Keratinocyte (primary cell): ENCODE measurements around the gene LAMTOR5. TPM values are rescaled to one million over a fixed set of nuclear protein-coding genes. Genes with fewer than 3 reads are reported as not detected.

ENCODE experiments used
- DNase-seq: peaks from one replicate; pipeline ENCODE4 v3.0.0-alpha.2; 2011; ENCODE audit warnings: low read depth, missing footprints, low spot score
- FAIRE-seq: peaks from 2 replicates; lab custom pipeline; 2011; peaks lifted over from hg19 to GRCh38; lab: Jason Lieb, UNC
- H2AFZ ChIP-seq: 2 replicates; pipeline ENCODE4 v1.6.0; 2012; ENCODE audit warnings: low read length, control low read depth, inconsistent platforms; ENCODE audit not compliant: control insufficient read depth
- H3K27ac ChIP-seq: 2 replicates; pipeline ENCODE4 v1.5.1; 2011; ENCODE audit warnings: low read length; ENCODE audit not compliant: control insufficient read depth, insufficient read depth
- H3K27me3 ChIP-seq: 3 replicates; pipeline ENCODE4 v1.6.0; 2011; ENCODE audit warnings: low read length; ENCODE audit not compliant: control insufficient read depth, insufficient read depth; ENCODE audit errors: extremely low read depth
- H3K36me3 ChIP-seq, 2 experiments: 2 replicates in 1 of 2; 3 replicates in 1 of 2; pipeline ENCODE4 v1.5.1; 2011; ENCODE audit warnings: low read length in 2 of 2, mild to moderate bottlenecking in 1 of 2; ENCODE audit not compliant: control insufficient read depth in 2 of 2, insufficient read depth in 2 of 2; ENCODE audit errors: extremely low read depth in 1 of 2
- H3K4me1 ChIP-seq: 3 replicates; pipeline ENCODE4 v1.5.1; 2011; ENCODE audit warnings: low read length; ENCODE audit not compliant: control insufficient read depth, insufficient read depth; ENCODE audit errors: extremely low read depth
- H3K4me2 ChIP-seq: 3 replicates; pipeline ENCODE4 v1.6.0; 2011; ENCODE audit warnings: low read depth, low read length; ENCODE audit not compliant: control insufficient read depth, insufficient read depth; ENCODE audit errors: extremely low read depth
- H3K4me3 ChIP-seq, 3 experiments: fragments of 200-600 bp in 1 of 3; sonication (generic) in 1 of 3; 2 replicates in 2 of 3; 3 replicates in 1 of 3; pipeline ENCODE4 v1.5.1; 2011 to 2016; ENCODE audit warnings: low read length in 3 of 3, mild to moderate bottlenecking in 3 of 3, control low read depth in 2 of 3, inconsistent platforms in 1 of 3, low read depth in 1 of 3, mixed read lengths in 1 of 3, mixed run types in 1 of 3, moderate library complexity in 1 of 3; ENCODE audit not compliant: control insufficient read depth in 2 of 3, insufficient read depth in 2 of 3; ENCODE audit errors: extremely low read depth in 1 of 3
- H3K79me2 ChIP-seq: 2 replicates; pipeline ENCODE4 v1.6.0; 2012; ENCODE audit warnings: low read length; ENCODE audit not compliant: control insufficient read depth, insufficient read depth
- H3K9ac ChIP-seq: 3 replicates; pipeline ENCODE4 v1.6.0; 2011; ENCODE audit warnings: low read length; ENCODE audit not compliant: control insufficient read depth, insufficient read depth; ENCODE audit errors: extremely low read depth
- H3K9me1 ChIP-seq: 3 replicates; pipeline ENCODE4 v1.6.0; 2011; ENCODE audit warnings: low read length; ENCODE audit not compliant: control insufficient read depth, insufficient read depth; ENCODE audit errors: extremely low read depth
- H3K9me3 ChIP-seq: 2 replicates; pipeline ENCODE4 v1.5.1; 2012; ENCODE audit warnings: low read depth, low read length; ENCODE audit not compliant: control insufficient read depth
- H4K20me1 ChIP-seq: 3 replicates; pipeline ENCODE4 v1.6.0; 2011; ENCODE audit warnings: low read length; ENCODE audit not compliant: control insufficient read depth, insufficient read depth; ENCODE audit errors: extremely low read depth
- EZH2 ChIP-seq: IDR thresholded peaks from one replicate; pipeline ENCODE4 v1.6.1; 2012; ENCODE audit warnings: inconsistent platforms, mild to moderate bottlenecking, low read length, moderate library complexity
- dilution Hi-C: fragments of 300-500 bp; cut with MboI; formaldehyde crosslinking; loops from one replicate; pipeline ENCODE4 v1.7.0; 2020; ENCODE audit warnings: low sequenced_read_pairs; ENCODE audit not compliant: extremely low pct_ligation_motif_present
- polyA plus RNA-seq, 5 experiments: library from polyadenylated mRNA; depleted of rRNA in 3 of 5; stranded (reverse) in 3 of 5; stranded (forward) in 1 of 5; unstranded in 1 of 5; fragments of >200 nt; gene quantifications; 1 replicate in 1 of 5; 2 replicates in 3 of 5; 3 replicates in 1 of 5; pipeline versions ENCODE4 v1.2.1 to v1.2.3, GENCODE V29; 2011 to 2012; ENCODE audit warnings: missing spikeins in 2 of 5, low read depth in 1 of 5, low replicate concordance in 1 of 5
- TF ChIP-seq, protein P1 (sequence below), 3 experiments: IDR thresholded peaks in 1 of 3; conservative IDR thresholded peaks in 1 of 3; optimal IDR thresholded peaks in 1 of 3; 2 replicates in 2 of 3; 3 replicates in 1 of 3; pipeline versions ENCODE3 to v1.5.1; 2011; ENCODE audit warnings: low read length in 3 of 3, mild to moderate bottlenecking in 3 of 3, moderate library complexity in 2 of 3, control low read depth in 1 of 3, inconsistent platforms in 1 of 3; ENCODE audit not compliant: insufficient read depth in 2 of 3; ENCODE audit errors: extremely low read depth in 1 of 3

LAMTOR5 gene
- polyA plus RNA-seq, 1 donor (not counting 4 experiments of a cell fraction or from before 2014, with no cell fraction given) = 365 TPM

DNA sequence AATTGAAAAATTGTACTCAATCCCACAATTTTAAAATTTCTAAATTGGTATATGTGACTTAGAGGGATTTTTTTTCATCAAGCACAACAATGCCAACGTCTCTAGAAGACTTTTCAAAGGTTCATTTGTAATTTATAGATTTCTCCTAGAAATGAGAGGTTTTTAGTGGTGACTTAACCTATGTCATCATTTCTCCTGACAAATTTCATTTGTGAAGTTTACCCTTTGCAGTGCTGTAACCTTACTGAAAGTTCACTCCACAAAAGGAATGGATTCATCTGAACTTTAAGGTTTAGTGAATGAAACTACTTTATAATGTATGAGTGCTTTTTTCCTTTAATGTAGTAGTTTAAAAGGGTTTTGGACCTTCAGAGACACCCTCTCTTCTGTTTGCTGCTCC lies 52.2 kb downstream of the LAMTOR5 start:
- Histone ChIP-seq H3K4me2 (no peak overlapping the region), H2AFZ (no peak overlapping the region), H3K4me3 (no peak overlapping the region), H3K79me2 (peaks cover 44% of the 10 kb centered on the region), H3K9ac (no peak overlapping the region), H3K9me1 (peaks cover 3% of the 10 kb centered on the region), H4K20me1 (peaks cover 2% of the 10 kb centered on the region), H3K4me1 (peaks cover 6% of the 10 kb centered on the region), H3K36me3 (peaks cover 0 to 12% of the 10 kb centered on the region in 2 experiments), H3K27me3 (no peaks in the 10 kb centered on the region), H3K9me3 (no peaks in the 10 kb centered on the region), H3K27ac (no peak overlapping the region)
- no peak for DNase-seq
- FAIRE-seq = no peak
- dilution Hi-C loops = no loop called here
- TF ChIP-seq, protein P1, sequence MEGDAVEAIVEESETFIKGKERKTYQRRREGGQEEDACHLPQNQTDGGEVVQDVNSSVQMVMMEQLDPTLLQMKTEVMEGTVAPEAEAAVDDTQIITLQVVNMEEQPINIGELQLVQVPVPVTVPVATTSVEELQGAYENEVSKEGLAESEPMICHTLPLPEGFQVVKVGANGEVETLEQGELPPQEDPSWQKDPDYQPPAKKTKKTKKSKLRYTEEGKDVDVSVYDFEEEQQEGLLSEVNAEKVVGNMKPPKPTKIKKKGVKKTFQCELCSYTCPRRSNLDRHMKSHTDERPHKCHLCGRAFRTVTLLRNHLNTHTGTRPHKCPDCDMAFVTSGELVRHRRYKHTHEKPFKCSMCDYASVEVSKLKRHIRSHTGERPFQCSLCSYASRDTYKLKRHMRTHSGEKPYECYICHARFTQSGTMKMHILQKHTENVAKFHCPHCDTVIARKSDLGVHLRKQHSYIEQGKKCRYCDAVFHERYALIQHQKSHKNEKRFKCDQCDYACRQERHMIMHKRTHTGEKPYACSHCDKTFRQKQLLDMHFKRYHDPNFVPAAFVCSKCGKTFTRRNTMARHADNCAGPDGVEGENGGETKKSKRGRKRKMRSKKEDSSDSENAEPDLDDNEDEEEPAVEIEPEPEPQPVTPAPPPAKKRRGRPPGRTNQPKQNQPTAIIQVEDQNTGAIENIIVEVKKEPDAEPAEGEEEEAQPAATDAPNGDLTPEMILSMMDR (optimal IDR thresholded peaks at IDR 0.05 in 1 of 3, IDR thresholded peaks at IDR 0.05 in 1 of 3, conservative IDR thresholded peaks at IDR 0.05 in 1 of 3; ENCODE audit: extremely low read depth in 1 of 3, insufficient read depth in 2 of 3, low read length in 3 of 3) = no peak
- TF ChIP-seq EZH2 = no peak

Other genes starting within 250 kb of the LAMTOR5 start
- gene KCNC4, start 197.4 kb downstream of the LAMTOR5 start, polyA plus RNA-seq = 1.3 to 2.8 TPM (median 2.2 TPM) in 3 replicates
- gene RBM15, start 68.3 kb downstream of the LAMTOR5 start, polyA plus RNA-seq = 10.0 to 13.8 TPM (median 10.7 TPM) in 3 replicates
- 0.36 to 0.92 TPM (median 0.81 TPM) in 3 replicates for gene SLC16A4, start 16.7 kb downstream of the LAMTOR5 start, polyA plus RNA-seq
- gene PROK1, start 43.5 kb upstream of the LAMTOR5 start, polyA plus RNA-seq = not detected in 3 replicates
- not detected in 3 replicates for gene KCNA10, start 111.5 kb upstream of the LAMTOR5 start, polyA plus RNA-seq
- 0.03 to 0.10 TPM in 2 of 3 replicates, not detected in the other for gene KCNA2, start 198.7 kb upstream of the LAMTOR5 start, polyA plus RNA-seq